ENCODE data around the gene MOV10L1. TPM values are rescaled to one million over a fixed set of nuclear protein-coding genes. Genes with fewer than 3 reads are reported as not detected.

Gene MOV10L1
- total and polyA plus RNA-seq, 9 of the 15 experiments (the other 6 are each of a cell fraction or from before 2014, with no cell fraction given): 0.06 to 0.43 (median 0.15) TPM

GRCh38 chr22:50083462-50084079, 6.2 kb upstream of the MOV10L1 start:
- H2AFZ ChIP-seq (ENCODE audit: low read depth, low read length): no peak overlapping the region
- ATAC-seq (no peak), DNase-seq (ENCODE audit: extremely low read depth in 1 of 4, low spot score in 3 of 4) (no peak)

More at GRCh38 chr22:50083462-50084079, 6.2 kb upstream of the MOV10L1 start:
- no peaks in the 10 kb centered on the region for H4K20me1 ChIP-seq (replicated peaks; ENCODE audit: control insufficient read depth, insufficient read depth, low read length)
- H3K9ac ChIP-seq (ENCODE audit: insufficient read depth in 1 of 2, low read depth in 2 of 2, low read length in 2 of 2): no peak overlapping the region
- ChIA-PET CTCF (ENCODE audit: low intra/inter-chr PET ratio) (no interaction called here), POLR2A (interaction anchor here (0.8 to 1.4 kb wide), 2 partner anchors 10 to 53 kb away, joined by 3 read pairs; no protein-coding TSS in a partner anchor)
- BruUV-seq (replicated peaks): no TSS peak
- no peaks in the 10 kb centered on the region for H3K36me3 ChIP-seq (ENCODE audit: control insufficient read depth, insufficient read depth, low read length)
- H3K9me3 ChIP-seq (replicated peaks; ENCODE audit: control insufficient read depth, insufficient read depth, low read depth, low read length): no peaks in the 10 kb centered on the region
- no peaks in the 10 kb centered on the region for H3K9me1 ChIP-seq (ENCODE audit: control insufficient read depth, insufficient read depth, low read length)
- no peak overlapping the region for H3K27ac ChIP-seq (ENCODE audit: extremely low read depth, low read depth, low read length)
- no peak overlapping the region for H3K4me3 ChIP-seq
- in situ Hi-C loops (cut with MboI) (no loop called here), intact Hi-C loops (cut with micrococcal nuclease) (no loop called here)
- H3K4me1 ChIP-seq (replicated peaks in 1 of 2; ENCODE audit: control insufficient read depth in 2 of 2, insufficient read depth in 2 of 2, low read length in 2 of 2): peaks cover 10 to 23% of the 10 kb centered on the region in 2 experiments; a peak in 4 of 5 replicates
- 65% methylated on average over 13 of the region's 18 CpGs for WGBS (ENCODE audit: insufficient coverage, low coverage, missing lambda C conversion rate)
- H3K27me3 ChIP-seq (ENCODE audit: control insufficient read depth in 2 of 2, insufficient read depth in 2 of 2, low read length in 2 of 2): no peaks in the 10 kb centered on the region
- no peaks in the 10 kb centered on the region for H3K79me2 ChIP-seq (ENCODE audit: control insufficient read depth, insufficient read depth, low read length)
- FAIRE-seq: no peak
- no peak for TF ChIP-seq NCOA4 (IDR thresholded peaks at IDR 0.05; ENCODE audit: partially characterized antibody)
- TF ChIP-seq SMAD1 (IDR thresholded peaks at IDR 0.05; ENCODE audit: low read depth, low read length, partially characterized antibody): no peak
- TF ChIP-seq, protein P1, sequence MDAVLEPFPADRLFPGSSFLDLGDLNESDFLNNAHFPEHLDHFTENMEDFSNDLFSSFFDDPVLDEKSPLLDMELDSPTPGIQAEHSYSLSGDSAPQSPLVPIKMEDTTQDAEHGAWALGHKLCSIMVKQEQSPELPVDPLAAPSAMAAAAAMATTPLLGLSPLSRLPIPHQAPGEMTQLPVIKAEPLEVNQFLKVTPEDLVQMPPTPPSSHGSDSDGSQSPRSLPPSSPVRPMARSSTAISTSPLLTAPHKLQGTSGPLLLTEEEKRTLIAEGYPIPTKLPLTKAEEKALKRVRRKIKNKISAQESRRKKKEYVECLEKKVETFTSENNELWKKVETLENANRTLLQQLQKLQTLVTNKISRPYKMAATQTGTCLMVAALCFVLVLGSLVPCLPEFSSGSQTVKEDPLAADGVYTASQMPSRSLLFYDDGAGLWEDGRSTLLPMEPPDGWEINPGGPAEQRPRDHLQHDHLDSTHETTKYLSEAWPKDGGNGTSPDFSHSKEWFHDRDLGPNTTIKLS (IDR thresholded peaks at IDR 0.05; ENCODE audit: borderline replicate concordance, low read depth): no peak
- no peak for TF ChIP-seq CEBPZ (IDR thresholded peaks at IDR 0.05; ENCODE audit: borderline replicate concordance, low read depth, low read length)
- no peak overlapping the region for H3K4me2 ChIP-seq (ENCODE audit: insufficient read depth, low read length)

Measured in K562 (cell line).